RWPE1 (cell line): ENCODE data around the gene CDCA3.
"Not testable (repeated sequence)": the region's sequence is repeated elsewhere in the genome, so short reads cannot be mapped to it uniquely, and the experiment has no call there.

Experiments used
- CTCF ChIA-PET: fragments of 350-600 bp; sonication (Branson Sonifier 250); formaldehyde crosslinking; extraction: SDS; loops from one replicate; lab custom pipeline; 2021; lab: Yijun Ruan, JAX
- POLR2A ChIA-PET: fragments of 400-600 bp; formaldehyde crosslinking; extraction: SDS; loops from one replicate; lab custom pipeline; 2020; ENCODE audit warnings: antibody characterized with exemption; ENCODE audit not compliant: low non-redundant PET; lab: Yijun Ruan, JAX
- DNase-seq: peaks from one replicate; pipeline ENCODE4 v3.0.0; 2012; ENCODE audit warnings: low spot score
- H3K27ac ChIP-seq: fragments of 450-650 bp; 2 replicates; pipeline ENCODE4 v1.5.1; 2017
- CTCF ChIP-seq: fragments of 450-650 bp; conservative IDR thresholded peaks from 2 replicates; pipeline ENCODE4 v1.5.1; 2017; ENCODE audit warnings: low read depth, mild to moderate bottlenecking

The CDCA3 gene

GRCh38 chr12:6851153-6851920, at the start of gene CDCA3:
Gene CDCA3, minus strand, starts transcription at chr12:6851286. Its CDS starts 334 bp downstream, at chr12:6850952.
- peak; percentile 100 for DNase-seq
- peak within 1 kb of the TSS; percentile 85 for H3K27ac ChIP-seq
- TF ChIP-seq CTCF = no peak
- ChIA-PET POLR2A (interaction anchor here (0.5 to 2.6 kb wide), 7 partner anchors 13 to 155 kb away, joined by 3 to 13 read pairs (median 3); partner anchors contain the start of genes COPS7A, MLF2 and TPI1), CTCF (interaction anchor here (1.0 kb wide), 1 partner anchor 21 kb away, joined by 3 read pairs; the partner anchor contains the start of gene SPSB2)

GRCh38 chr12:6899837-6900519, 48.9 kb upstream of the CDCA3 start:
- H3K27ac ChIP-seq = no peak overlapping the region
- CTCF ChIA-PET = interaction anchor here (0.7 to 1.5 kb wide), 2 partner anchors 11 to 28 kb away, joined by 3 read pairs; partner anchors contain the start of gene SPSB2
- DNase-seq = no peak
- TF ChIP-seq CTCF = no peak
- POLR2A ChIA-PET = no interaction called here

- CTCF ChIA-PET = interaction anchor here (1.5 kb wide), 1 partner anchor 27 kb away, joined by 3 read pairs; the partner anchor contains the start of gene SPSB2
- POLR2A ChIA-PET = no interaction called here
- no peak for TF ChIP-seq CTCF
- no peak overlapping the region for H3K27ac ChIP-seq
- no peak for DNase-seq
Observed at GRCh38 chr12:6899427-6899826, 48.3 kb upstream of the CDCA3 start.

GRCh38 chr12:6896846-6897435, 45.9 kb upstream of the CDCA3 start:
- DNase-seq = no peak
- ChIA-PET CTCF (interaction anchor here (0.6 kb wide), 1 partner anchor 182 kb away, joined by 3 read pairs; no protein-coding TSS in a partner anchor), POLR2A (no interaction called here)
- H3K27ac ChIP-seq = no peak overlapping the region
- TF ChIP-seq CTCF = no peak

- no peak for DNase-seq
- H3K27ac ChIP-seq = no peak overlapping the region
- ChIA-PET POLR2A (no interaction called here), CTCF (no interaction called here)
- no peak for TF ChIP-seq CTCF
Observed at GRCh38 chr12:6894321-6894720, 43.2 kb upstream of the CDCA3 start.

GRCh38 chr12:6892683-6893082, 41.6 kb upstream of the CDCA3 start:
- H3K27ac ChIP-seq, DNase-seq, CTCF ChIA-PET, POLR2A ChIA-PET: not testable (repeated sequence)
